Measurements from ENCODE around the gene AUTS2.

The AUTS2 gene

DNA sequence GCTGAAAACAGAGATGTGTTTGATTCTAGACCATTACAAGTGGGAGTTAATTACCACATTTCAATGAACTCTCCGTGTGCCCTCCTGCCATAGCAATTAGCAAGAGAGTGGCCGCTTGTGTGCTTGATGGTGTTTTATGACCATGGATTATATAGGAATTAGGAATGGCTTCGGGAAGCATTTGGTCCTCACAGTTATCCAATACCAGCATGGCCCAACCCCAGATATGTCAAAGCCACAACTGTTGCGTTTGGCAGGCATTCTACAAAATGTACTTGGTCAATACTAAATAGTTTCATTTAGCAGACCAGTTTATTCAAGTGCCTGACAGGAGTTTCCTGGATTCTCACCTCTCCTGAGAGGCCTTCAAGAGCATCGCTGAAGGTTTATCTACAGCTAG is 1024.7 kb downstream of the AUTS2 start:
- in situ Hi-C loops (cut with HindIII; ENCODE audit: low sequenced_read_pairs) = no loop called here

DNA sequence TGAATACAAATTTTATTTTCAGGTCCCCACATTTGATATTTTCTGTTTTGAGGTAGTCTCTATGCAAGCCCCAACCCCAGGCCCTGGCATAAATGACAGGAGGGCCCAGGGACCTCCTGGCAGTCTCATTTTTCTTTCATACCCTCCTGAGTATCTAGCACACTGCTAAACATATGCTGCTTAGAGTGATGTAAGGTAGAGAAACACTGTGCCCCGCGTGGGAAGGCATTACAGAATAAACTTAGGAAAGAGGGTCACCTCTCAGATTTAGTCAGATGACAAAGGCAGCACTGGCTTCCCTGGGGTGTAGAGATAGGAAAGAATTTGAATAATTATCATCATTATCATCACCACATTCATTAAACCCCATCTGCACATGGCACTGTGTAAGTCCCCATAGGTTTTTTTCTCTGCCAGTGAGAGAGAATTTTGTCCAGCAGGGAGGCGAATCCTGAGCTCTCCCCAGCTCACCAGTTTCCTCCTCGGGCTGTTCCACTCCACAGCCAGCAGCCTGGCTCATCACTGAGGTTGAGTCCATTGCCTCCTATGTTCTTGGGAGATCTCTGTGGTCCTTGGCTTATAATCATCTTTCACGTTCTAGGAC is 1026.3 kb downstream of the AUTS2 start:
- DNase-seq (ENCODE audit: low read depth) = no peak
- TF ChIP-seq, protein P1, sequence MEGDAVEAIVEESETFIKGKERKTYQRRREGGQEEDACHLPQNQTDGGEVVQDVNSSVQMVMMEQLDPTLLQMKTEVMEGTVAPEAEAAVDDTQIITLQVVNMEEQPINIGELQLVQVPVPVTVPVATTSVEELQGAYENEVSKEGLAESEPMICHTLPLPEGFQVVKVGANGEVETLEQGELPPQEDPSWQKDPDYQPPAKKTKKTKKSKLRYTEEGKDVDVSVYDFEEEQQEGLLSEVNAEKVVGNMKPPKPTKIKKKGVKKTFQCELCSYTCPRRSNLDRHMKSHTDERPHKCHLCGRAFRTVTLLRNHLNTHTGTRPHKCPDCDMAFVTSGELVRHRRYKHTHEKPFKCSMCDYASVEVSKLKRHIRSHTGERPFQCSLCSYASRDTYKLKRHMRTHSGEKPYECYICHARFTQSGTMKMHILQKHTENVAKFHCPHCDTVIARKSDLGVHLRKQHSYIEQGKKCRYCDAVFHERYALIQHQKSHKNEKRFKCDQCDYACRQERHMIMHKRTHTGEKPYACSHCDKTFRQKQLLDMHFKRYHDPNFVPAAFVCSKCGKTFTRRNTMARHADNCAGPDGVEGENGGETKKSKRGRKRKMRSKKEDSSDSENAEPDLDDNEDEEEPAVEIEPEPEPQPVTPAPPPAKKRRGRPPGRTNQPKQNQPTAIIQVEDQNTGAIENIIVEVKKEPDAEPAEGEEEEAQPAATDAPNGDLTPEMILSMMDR (IDR thresholded peaks at IDR 0.05; ENCODE audit: low read depth, low read length, missing control alignments) = no peak
- no peak overlapping the region for H3K4me3 ChIP-seq (ENCODE audit: low read depth, low read length)
- in situ Hi-C loops (cut with HindIII; ENCODE audit: low sequenced_read_pairs) = no loop called here

More for the DNA sequence above, 1024.7 kb downstream of the AUTS2 start:
- DNase-seq (ENCODE audit: low read depth) = no peak
- TF ChIP-seq, protein P1 (IDR thresholded peaks at IDR 0.05; ENCODE audit: low read depth, low read length, missing control alignments) = no peak
- H3K4me3 ChIP-seq (ENCODE audit: low read depth, low read length) = no peak overlapping the region

DNA sequence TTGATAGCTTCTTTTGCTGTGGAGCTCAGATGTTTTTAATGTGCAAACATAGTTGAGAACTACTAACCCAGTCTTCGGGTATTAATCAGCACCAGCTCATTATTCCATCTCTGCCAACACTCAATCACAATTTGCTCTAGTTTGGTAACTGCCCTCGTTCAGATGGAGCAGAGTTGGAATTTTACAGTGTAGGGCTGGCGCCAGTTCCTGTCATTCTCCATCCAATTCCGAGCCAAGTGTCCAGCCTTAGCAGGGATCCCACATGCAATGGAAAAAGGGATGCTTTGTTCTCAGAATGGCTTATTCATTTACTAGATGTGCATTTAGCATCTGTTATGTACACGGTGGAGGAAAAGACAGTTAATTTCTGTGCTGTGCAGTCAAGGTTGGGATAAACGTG is 1029.2 kb downstream of the AUTS2 start:
- DNase-seq (ENCODE audit: low read depth) = no peak
- TF ChIP-seq, protein P1 (IDR thresholded peaks at IDR 0.05; ENCODE audit: low read depth, low read length, missing control alignments) = no peak
- in situ Hi-C loops (cut with HindIII; ENCODE audit: low sequenced_read_pairs) = no loop called here
- H3K4me3 ChIP-seq (ENCODE audit: low read depth, low read length) = no peak overlapping the region

DNA sequence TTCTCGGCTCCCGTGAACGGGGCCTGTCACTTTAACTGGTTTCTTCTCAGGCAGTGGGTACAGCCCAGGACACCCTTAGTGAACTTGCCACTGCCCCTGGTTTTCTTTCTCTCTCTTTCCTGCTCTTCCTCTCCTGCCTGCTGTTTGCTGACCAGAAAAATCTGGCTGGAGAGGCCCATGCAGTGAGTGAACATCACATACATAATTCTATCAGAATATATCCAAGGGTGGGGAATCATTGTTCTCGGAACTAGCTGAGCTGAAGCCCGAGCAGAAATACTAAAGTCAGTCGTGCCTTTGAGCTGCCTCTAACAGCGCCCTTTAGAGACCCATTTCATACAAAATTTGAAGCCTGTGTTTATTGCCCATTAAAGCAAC is 1032.2 kb downstream of the AUTS2 start:
- no peak overlapping the region for H3K4me3 ChIP-seq (ENCODE audit: low read depth, low read length)
- TF ChIP-seq, protein P1 (IDR thresholded peaks at IDR 0.05; ENCODE audit: low read depth, low read length, missing control alignments) = no peak
- DNase-seq (ENCODE audit: low read depth) = no peak
- in situ Hi-C loops (cut with HindIII; ENCODE audit: low sequenced_read_pairs) = loop anchor here (5.0 kb wide), 1 partner anchor 98 kb away; no protein-coding TSS in a partner anchor

DNA sequence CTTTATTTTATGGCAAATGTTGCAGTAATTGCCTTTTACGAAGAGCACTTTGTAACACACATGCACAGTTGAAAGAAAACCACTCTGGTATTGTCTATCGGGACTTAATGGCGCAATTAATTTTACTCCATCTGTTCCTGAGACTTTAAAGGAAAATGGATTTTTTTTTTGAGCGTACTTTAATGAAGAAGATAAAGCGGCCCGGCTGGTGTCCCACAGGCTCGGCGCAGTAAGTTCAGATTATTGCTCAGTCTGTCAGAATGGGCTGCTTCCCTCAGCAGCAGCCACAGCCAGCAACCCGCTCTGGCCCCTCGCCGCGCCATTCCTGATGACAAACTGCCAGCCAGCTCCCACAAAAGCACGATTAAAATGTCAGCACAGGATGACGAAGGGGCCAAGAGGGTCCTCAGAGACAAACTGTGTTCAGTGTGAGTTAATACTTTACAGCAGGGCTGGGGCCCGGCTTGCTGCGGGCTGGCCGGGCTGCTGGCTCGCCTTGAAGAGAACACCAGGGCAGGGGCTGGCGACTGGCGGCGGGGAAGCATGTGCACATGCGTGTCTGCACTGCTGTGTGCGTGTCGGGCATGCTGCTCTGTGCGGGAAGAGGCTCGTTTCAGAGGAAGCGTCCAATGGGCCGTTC is 1032.7 kb downstream of the AUTS2 start:
- TF ChIP-seq, protein P1 (IDR thresholded peaks at IDR 0.05; ENCODE audit: low read depth, low read length, missing control alignments) = no peak
- in situ Hi-C loops (cut with HindIII; ENCODE audit: low sequenced_read_pairs) = loop anchor here (5.0 kb wide), 1 partner anchor 99 kb away; no protein-coding TSS in a partner anchor
- peak; percentile 26 for DNase-seq (ENCODE audit: low read depth)
- no peak overlapping the region for H3K4me3 ChIP-seq (ENCODE audit: low read depth, low read length)

DNA sequence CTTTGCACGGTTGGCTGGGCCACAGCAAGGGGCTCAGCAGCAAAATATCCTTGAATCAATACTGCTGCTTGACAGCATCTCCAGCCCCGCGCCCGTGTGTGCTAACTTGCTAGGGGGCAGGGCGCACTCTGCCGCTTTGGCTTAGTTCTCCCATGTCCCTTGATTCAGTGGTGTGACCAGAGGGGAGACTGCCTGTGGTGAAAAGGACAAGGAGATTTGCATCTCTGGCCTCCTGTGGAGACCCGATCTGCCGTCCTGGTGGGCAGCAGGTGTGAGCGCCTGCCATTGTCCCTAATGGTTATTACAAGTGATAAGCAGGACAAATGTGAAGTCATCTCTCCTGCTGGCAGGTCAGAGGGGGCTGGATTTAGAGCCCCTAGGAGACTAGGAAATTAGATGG is 1033.4 kb downstream of the AUTS2 start:
- no peak overlapping the region for H3K4me3 ChIP-seq (ENCODE audit: low read depth, low read length)
- in situ Hi-C loops (cut with HindIII; ENCODE audit: low sequenced_read_pairs) = loop anchor here (5.0 kb wide), 1 partner anchor 99 kb away; no protein-coding TSS in a partner anchor
- TF ChIP-seq, protein P1 (IDR thresholded peaks at IDR 0.05; ENCODE audit: low read depth, low read length, missing control alignments) = no peak
- no peak for DNase-seq (ENCODE audit: low read depth)
